Measurements from ENCODE around the gene OR10K2. TPM values are rescaled to one million over a fixed set of nuclear protein-coding genes. Genes with fewer than 3 reads are reported as not detected.

The OR10K2 gene
- total RNA-seq, 1 experiment from 2014 or later: not detected

- DNase-seq (ENCODE audit: low spot score): no peak
Observed at GRCh38 chr1:158371188-158371953, 54.7 kb downstream of the OR10K2 start.

Other genes starting within 250 kb of the OR10K2 start
- 1.6 and 4.4 TPM in 2 replicates for gene CD1D, start 245.3 kb downstream of the OR10K2 start, total RNA-seq (2014; rRNA removed; shearing (Covaris generic))
- not detected in 2 replicates for gene CD1A, start 171.8 kb downstream of the OR10K2 start, total RNA-seq (2014; rRNA removed; shearing (Covaris generic))
- not detected in 2 replicates for gene CD1C, start 136.3 kb downstream of the OR10K2 start, total RNA-seq (2014; rRNA removed; shearing (Covaris generic))
- gene CD1B, start 94.7 kb downstream of the OR10K2 start, total RNA-seq (2014; rRNA removed; shearing (Covaris generic)): not detected in 2 replicates
- not detected in 2 replicates for gene CD1E, start 72.3 kb downstream of the OR10K2 start, total RNA-seq (2014; rRNA removed; shearing (Covaris generic))
- gene OR10T2, start 26.8 kb downstream of the OR10K2 start, total RNA-seq (2014; rRNA removed; shearing (Covaris generic)): not detected in 2 replicates
- gene OR10K1, start 35.6 kb upstream of the OR10K2 start, total RNA-seq (2014; rRNA removed; shearing (Covaris generic)): not detected in 2 replicates
- not detected in 2 replicates for gene OR10R2, start 46.0 kb upstream of the OR10K2 start, total RNA-seq (2014; rRNA removed; shearing (Covaris generic))
- not detected in 2 replicates for gene OR6Y1, start 128.2 kb upstream of the OR10K2 start, total RNA-seq (2014; rRNA removed; shearing (Covaris generic))
- not detected in 2 replicates for gene OR6P1, start 144.3 kb upstream of the OR10K2 start, total RNA-seq (2014; rRNA removed; shearing (Covaris generic))
- gene OR10X1, start 153.7 kb upstream of the OR10K2 start, total RNA-seq (2014; rRNA removed; shearing (Covaris generic)): not detected in 2 replicates
- gene OR10Z1, start 179.0 kb upstream of the OR10K2 start, total RNA-seq (2014; rRNA removed; shearing (Covaris generic)): not detected in 2 replicates

All from A172 (cell line).